ENCODE data around the gene ALOX15. TPM values are rescaled to one million over a fixed set of nuclear protein-coding genes. Genes with fewer than 3 reads are reported as not detected.
"Not testable (repeated sequence)": the region's sequence is repeated elsewhere in the genome, so short reads cannot be mapped to it uniquely, and the experiment has no call there.

The ALOX15 gene
- total RNA-seq, 2 experiments from 2014 or later: 1.8 TPM; not detected in 1

- CTCF ChIA-PET (ENCODE audit: unreplicated experiment): no interaction called here
- POLR2A ChIA-PET: interaction anchor here (0.6 kb wide), 1 partner anchor 43 kb away, joined by 5 read pairs; no protein-coding TSS in a partner anchor
- Histone ChIP-seq H3K4me1 (ENCODE audit: insufficient read depth, low read length, poor library complexity, severe bottlenecking) (no peaks in the 10 kb centered on the region), H3K4me2 (ENCODE audit: low read length) (no peak overlapping the region), H3K27ac (ENCODE audit: low read depth, low read length, poor library complexity, severe bottlenecking) (no peak overlapping the region), H4K20me1 (ENCODE audit: insufficient read depth, low read length) (no peaks in the 10 kb centered on the region), H3K36me3 (ENCODE audit: insufficient read depth, low read length) (no peaks in the 10 kb centered on the region), H3K9me2 (ENCODE audit: insufficient read depth, low read length) (no peaks in the 10 kb centered on the region), H2AFZ (ENCODE audit: low read length) (no peak overlapping the region), H3K79me2 (ENCODE audit: insufficient read depth, low read depth, low read length) (no peaks in the 10 kb centered on the region), H3K4me3 (ENCODE audit: low read depth, low read length, poor library complexity, severe bottlenecking) (no peak overlapping the region), H3K9me3 (ENCODE audit: low read length) (0 out of 2 replicates have a peak, but pooled peaks cover 9% of the 10 kb centered on the region)
- no peak for DNase-seq (ENCODE audit: low spot score)
- TF ChIP-seq, protein P1, sequence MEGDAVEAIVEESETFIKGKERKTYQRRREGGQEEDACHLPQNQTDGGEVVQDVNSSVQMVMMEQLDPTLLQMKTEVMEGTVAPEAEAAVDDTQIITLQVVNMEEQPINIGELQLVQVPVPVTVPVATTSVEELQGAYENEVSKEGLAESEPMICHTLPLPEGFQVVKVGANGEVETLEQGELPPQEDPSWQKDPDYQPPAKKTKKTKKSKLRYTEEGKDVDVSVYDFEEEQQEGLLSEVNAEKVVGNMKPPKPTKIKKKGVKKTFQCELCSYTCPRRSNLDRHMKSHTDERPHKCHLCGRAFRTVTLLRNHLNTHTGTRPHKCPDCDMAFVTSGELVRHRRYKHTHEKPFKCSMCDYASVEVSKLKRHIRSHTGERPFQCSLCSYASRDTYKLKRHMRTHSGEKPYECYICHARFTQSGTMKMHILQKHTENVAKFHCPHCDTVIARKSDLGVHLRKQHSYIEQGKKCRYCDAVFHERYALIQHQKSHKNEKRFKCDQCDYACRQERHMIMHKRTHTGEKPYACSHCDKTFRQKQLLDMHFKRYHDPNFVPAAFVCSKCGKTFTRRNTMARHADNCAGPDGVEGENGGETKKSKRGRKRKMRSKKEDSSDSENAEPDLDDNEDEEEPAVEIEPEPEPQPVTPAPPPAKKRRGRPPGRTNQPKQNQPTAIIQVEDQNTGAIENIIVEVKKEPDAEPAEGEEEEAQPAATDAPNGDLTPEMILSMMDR (conservative IDR thresholded peaks at IDR 0.05; ENCODE audit: low read length): no peak
- TF ChIP-seq EZH2phosphoT487 (IDR thresholded peaks at IDR 0.05; ENCODE audit: borderline replicate concordance, low read depth, low read length): no peak
- intact Hi-C loops (cut with micrococcal nuclease; ENCODE audit: unreplicated experiment): no loop called here
- BruUV-seq (replicated peaks): no TSS peak
These were observed 16.3 kb downstream of the ALOX15 start for GRCh38 chr17:4625181-4625617.

DNA sequence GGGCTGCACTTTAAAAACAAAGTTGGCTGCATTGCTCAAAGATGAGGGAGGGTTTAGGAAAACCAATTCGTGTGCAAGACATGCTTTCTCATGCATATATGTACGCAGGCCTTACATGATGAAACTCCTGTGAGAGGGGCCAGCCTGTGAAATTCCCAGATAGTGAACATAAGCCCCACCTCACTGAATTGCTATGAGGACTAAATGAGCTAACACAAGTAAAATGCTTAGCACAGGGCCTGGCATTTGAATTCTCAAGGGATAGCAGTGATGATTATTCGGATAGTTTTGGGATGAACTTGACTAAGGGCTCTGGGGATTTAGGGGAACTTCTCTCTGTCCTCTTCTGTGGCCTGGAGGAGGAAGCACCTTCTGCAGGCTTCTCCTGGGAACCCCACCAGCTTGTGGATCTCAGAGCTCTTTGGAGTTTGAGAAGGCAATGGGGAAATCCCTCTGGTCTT lies 17.0 kb downstream of the ALOX15 start:
- H3K9me2 ChIP-seq (ENCODE audit: insufficient read depth, low read length); intact Hi-C loops (cut with micrococcal nuclease; ENCODE audit: unreplicated experiment); H3K9me3 ChIP-seq (ENCODE audit: low read length); H3K4me1 ChIP-seq (ENCODE audit: insufficient read depth, low read length, poor library complexity, severe bottlenecking); BruUV-seq (replicated peaks); DNase-seq (ENCODE audit: low spot score); H4K20me1 ChIP-seq (ENCODE audit: insufficient read depth, low read length); CTCF ChIA-PET (ENCODE audit: unreplicated experiment); H2AFZ ChIP-seq (ENCODE audit: low read length); H3K27ac ChIP-seq (ENCODE audit: low read depth, low read length, poor library complexity, severe bottlenecking); H3K36me3 ChIP-seq (ENCODE audit: insufficient read depth, low read length); H3K4me3 ChIP-seq (ENCODE audit: low read depth, low read length, poor library complexity, severe bottlenecking); H3K79me2 ChIP-seq (ENCODE audit: insufficient read depth, low read depth, low read length); POLR2A ChIA-PET; H3K4me2 ChIP-seq (ENCODE audit: low read length): not testable (repeated sequence)

- ChIA-PET CTCF (ENCODE audit: unreplicated experiment) (no interaction called here), POLR2A (interaction anchor here (0.6 kb wide), 1 partner anchor 22 kb away, joined by 3 read pairs; no protein-coding TSS in a partner anchor)
- no peak for DNase-seq (ENCODE audit: low spot score)
- no peaks in the 10 kb centered on the region for H3K9me2 ChIP-seq (ENCODE audit: insufficient read depth, low read length)
- 0 out of 2 replicates have a peak, but pooled peaks cover 9% of the 10 kb centered on the region for H3K9me3 ChIP-seq (ENCODE audit: low read length)
- BruUV-seq (replicated peaks): no TSS peak
- no peak overlapping the region for H2AFZ ChIP-seq (ENCODE audit: low read length)
- no peak overlapping the region for H3K27ac ChIP-seq (ENCODE audit: low read depth, low read length, poor library complexity, severe bottlenecking)
- H3K36me3 ChIP-seq (ENCODE audit: insufficient read depth, low read length): no peaks in the 10 kb centered on the region
- TF ChIP-seq, protein P1 (conservative IDR thresholded peaks at IDR 0.05; ENCODE audit: low read length): no peak
- TF ChIP-seq EZH2phosphoT487 (IDR thresholded peaks at IDR 0.05; ENCODE audit: borderline replicate concordance, low read depth, low read length): no peak
- no peaks in the 10 kb centered on the region for H4K20me1 ChIP-seq (ENCODE audit: insufficient read depth, low read length)
- intact Hi-C loops (cut with micrococcal nuclease; ENCODE audit: unreplicated experiment): no loop called here
- no peaks in the 10 kb centered on the region for H3K79me2 ChIP-seq (ENCODE audit: insufficient read depth, low read depth, low read length)
- H3K4me3 ChIP-seq (ENCODE audit: low read depth, low read length, poor library complexity, severe bottlenecking): no peak overlapping the region
- H3K4me2 ChIP-seq (ENCODE audit: low read length): no peak overlapping the region
- no peaks in the 10 kb centered on the region for H3K4me1 ChIP-seq (ENCODE audit: insufficient read depth, low read length, poor library complexity, severe bottlenecking)
These were observed 18.2 kb downstream of the ALOX15 start for GRCh38 chr17:4623249-4623648.

Data from OCI-LY7 (cell line).